Nephron (organoid): ENCODE results near the gene LRBA.
"Not testable (repeated sequence)": the region's sequence is repeated elsewhere in the genome, so short reads cannot be mapped to it uniquely, and the experiment has no call there.

Experiments used
- H3K27ac Mint-ChIP-seq, 3 experiments: 2 replicates each; pipeline ENCODE4 v1.8.0; 2020; ENCODE audit warnings: mixed read lengths in 3 of 3, mild to moderate bottlenecking in 2 of 3, moderate library complexity in 1 of 3
- H3K27me3 Mint-ChIP-seq: 2 replicates; pipeline ENCODE4 v1.8.0; 2021; ENCODE audit warnings: low read depth, mild to moderate bottlenecking, moderate library complexity, mixed read lengths
- H3K36me3 Mint-ChIP-seq: 2 replicates; pipeline ENCODE4 v1.8.0; 2020; ENCODE audit warnings: low read depth, mixed read lengths
- H3K4me1 Mint-ChIP-seq: 2 replicates; pipeline ENCODE4 v1.8.0; 2020; ENCODE audit warnings: mixed read lengths
- H3K4me3 Mint-ChIP-seq, 3 experiments: 2 replicates each; pipeline ENCODE4 v1.8.0; 2020; ENCODE audit warnings: mild to moderate bottlenecking in 3 of 3, mixed read lengths in 3 of 3, moderate library complexity in 2 of 3
- H3K9me3 Mint-ChIP-seq: 2 replicates; pipeline ENCODE4 v1.8.0; 2020; ENCODE audit warnings: mixed read lengths
- TF ChIP-seq, protein P1 (sequence below), 3 experiments: fragments of 200-600 bp; sonication (generic); IDR thresholded peaks; one replicate each; pipeline ENCODE4 v1.5.0; 2021; ENCODE audit warnings: antibody characterized with exemption in 3 of 3; ENCODE audit not compliant: unreplicated experiment in 3 of 3

Gene LRBA

DNA sequence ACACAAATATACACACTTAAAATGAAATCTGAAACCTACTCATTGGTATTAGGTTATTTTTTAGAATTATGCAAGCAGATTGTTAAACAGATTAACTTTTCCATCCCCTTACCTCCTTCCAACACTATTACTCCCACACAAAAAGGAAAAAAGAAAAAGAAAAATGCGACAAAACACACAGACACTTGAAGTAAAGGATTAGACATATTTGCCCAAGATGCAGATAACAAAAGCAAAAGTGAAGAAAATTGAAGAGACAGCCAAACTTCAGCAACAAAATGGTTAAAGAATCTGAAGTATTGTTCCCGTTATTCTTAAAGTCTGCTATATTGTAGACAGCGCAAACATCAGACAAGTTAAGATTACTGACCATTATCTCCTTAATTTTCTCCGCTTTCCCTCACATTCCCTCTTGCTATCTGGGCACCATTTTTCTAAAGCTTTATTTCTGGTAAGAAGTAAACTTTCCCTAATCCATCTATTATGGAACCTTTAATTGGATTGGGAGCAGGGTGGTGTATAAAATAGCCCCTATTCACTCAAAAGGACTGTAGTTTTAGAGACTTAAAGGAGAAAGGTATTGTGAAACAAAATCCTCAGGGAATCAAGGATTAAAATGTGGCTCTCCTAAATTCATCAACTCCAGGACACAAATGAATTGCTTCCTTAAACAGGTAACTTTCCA lies 467.8 kb downstream of the LRBA start:
- TF ChIP-seq, protein P1, sequence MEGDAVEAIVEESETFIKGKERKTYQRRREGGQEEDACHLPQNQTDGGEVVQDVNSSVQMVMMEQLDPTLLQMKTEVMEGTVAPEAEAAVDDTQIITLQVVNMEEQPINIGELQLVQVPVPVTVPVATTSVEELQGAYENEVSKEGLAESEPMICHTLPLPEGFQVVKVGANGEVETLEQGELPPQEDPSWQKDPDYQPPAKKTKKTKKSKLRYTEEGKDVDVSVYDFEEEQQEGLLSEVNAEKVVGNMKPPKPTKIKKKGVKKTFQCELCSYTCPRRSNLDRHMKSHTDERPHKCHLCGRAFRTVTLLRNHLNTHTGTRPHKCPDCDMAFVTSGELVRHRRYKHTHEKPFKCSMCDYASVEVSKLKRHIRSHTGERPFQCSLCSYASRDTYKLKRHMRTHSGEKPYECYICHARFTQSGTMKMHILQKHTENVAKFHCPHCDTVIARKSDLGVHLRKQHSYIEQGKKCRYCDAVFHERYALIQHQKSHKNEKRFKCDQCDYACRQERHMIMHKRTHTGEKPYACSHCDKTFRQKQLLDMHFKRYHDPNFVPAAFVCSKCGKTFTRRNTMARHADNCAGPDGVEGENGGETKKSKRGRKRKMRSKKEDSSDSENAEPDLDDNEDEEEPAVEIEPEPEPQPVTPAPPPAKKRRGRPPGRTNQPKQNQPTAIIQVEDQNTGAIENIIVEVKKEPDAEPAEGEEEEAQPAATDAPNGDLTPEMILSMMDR (IDR thresholded peaks at IDR 0.05; ENCODE audit: unreplicated experiment in 3 of 3), result no peak
- Mint-ChIP-seq H3K9me3 (peaks cover 2% of the 10 kb centered on the region), H3K27me3 (no peaks in the 10 kb centered on the region), H3K27ac (no peak overlapping the region), H3K36me3 (peaks cover 4% of the 10 kb centered on the region), H3K4me1 (no peaks in the 10 kb centered on the region), H3K4me3 (no peak overlapping the region)

DNA sequence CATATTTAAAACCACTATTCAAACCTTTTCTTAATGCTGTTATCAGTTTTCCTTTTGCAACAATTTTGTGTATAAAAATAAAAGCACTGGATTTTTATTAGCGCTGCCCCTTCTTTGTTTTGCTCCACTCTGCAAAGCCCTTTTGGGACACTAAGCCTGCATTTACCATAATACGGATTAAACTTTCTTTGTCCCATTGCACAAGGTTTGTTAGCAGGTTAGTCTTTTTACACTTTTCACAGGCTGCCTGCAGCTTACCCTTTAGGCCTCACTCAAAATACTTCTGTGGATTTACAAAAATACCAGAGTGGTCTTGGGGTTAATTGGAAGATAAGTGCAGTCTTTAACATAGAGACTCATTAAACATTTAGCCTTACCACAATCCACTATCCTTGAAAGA lies 468.8 kb downstream of the LRBA start:
- TF ChIP-seq, protein P1 (IDR thresholded peaks at IDR 0.05; ENCODE audit: unreplicated experiment in 3 of 3), result no peak
- H3K27me3 Mint-ChIP-seq, result no peaks in the 10 kb centered on the region
- H3K4me3 Mint-ChIP-seq, result no peak overlapping the region
- no peaks in the 10 kb centered on the region for H3K36me3 Mint-ChIP-seq
- no peak overlapping the region for H3K27ac Mint-ChIP-seq
- no peaks in the 10 kb centered on the region for H3K4me1 Mint-ChIP-seq
- no peaks in the 10 kb centered on the region for H3K9me3 Mint-ChIP-seq

DNA sequence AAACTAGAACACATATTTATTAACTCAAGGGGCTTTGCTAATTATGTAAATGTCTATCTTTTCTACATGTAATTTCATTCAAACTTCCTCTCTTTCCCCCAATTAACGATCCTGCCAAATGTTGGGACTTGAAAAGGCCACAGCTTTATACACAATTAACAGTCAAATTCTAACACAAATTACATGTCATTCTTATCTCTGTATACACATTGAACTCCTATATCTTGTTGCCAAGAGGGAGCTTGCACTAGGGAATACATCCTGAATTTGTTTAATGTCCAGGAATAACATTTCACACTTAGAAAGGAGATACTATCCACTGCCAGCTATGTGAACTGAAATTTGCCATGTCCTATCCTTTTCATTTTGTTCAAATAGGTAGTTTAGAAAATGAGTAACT lies 472.0 kb downstream of the LRBA start:
- Mint-ChIP-seq H3K4me3 (no peak overlapping the region), H3K36me3 (no peaks in the 10 kb centered on the region), H3K9me3 (no peaks in the 10 kb centered on the region), H3K27me3 (no peaks in the 10 kb centered on the region), H3K27ac (no peak overlapping the region), H3K4me1 (no peaks in the 10 kb centered on the region)
- TF ChIP-seq, protein P1 (IDR thresholded peaks at IDR 0.05; ENCODE audit: unreplicated experiment in 3 of 3), result no peak

DNA sequence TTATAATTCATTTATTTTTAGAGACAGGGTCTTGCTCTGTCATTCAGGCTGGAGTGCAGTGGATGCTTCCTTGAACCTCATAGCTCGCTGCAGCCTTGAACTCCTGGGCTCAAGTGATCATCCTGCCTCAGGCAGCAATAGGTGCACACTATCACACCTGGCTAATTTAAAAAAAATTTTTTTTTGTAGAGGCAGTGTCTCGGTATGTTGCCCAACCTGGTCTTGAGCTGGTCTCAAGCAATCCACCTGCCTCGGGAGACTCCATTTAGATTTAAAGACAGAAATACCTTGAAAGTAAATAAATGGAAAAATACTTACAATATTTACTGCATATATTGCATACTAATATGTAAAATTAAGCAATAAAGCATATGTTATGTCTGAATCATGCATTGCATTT lies 473.4 kb downstream of the LRBA start:
- Mint-ChIP-seq H3K27ac (no peak overlapping the region), H3K4me1 (no peaks in the 10 kb centered on the region), H3K36me3 (no peaks in the 10 kb centered on the region), H3K4me3 (no peak overlapping the region), H3K27me3 (no peaks in the 10 kb centered on the region), H3K9me3 (no peaks in the 10 kb centered on the region)
- TF ChIP-seq, protein P1 (IDR thresholded peaks at IDR 0.05; ENCODE audit: unreplicated experiment in 3 of 3), result no peak

DNA sequence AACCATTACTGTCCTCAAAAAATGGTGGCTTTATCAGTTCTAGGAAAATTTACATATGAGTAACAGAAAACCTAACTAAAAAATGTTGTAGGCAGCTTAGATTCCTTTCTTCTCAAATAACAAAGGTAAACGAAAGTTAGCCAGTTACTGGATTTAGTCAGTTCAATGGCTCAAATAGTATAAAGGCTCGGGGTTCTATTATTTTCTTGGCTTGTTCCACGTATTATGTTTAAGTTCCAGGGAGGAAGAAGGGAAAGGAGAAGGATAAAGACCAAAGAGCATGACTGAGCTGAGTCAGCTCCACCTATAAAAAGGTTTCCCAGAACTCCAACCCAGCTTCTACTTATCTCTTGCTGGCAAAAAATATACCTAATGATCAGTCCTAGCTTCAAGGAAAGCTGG lies 474.1 kb downstream of the LRBA start:
- Mint-ChIP-seq H3K4me3 (no peak overlapping the region), H3K36me3 (no peaks in the 10 kb centered on the region), H3K27ac (no peak overlapping the region), H3K4me1 (no peaks in the 10 kb centered on the region), H3K27me3 (no peaks in the 10 kb centered on the region), H3K9me3 (no peaks in the 10 kb centered on the region)
- TF ChIP-seq, protein P1 (IDR thresholded peaks at IDR 0.05; ENCODE audit: unreplicated experiment in 3 of 3), result no peak

DNA sequence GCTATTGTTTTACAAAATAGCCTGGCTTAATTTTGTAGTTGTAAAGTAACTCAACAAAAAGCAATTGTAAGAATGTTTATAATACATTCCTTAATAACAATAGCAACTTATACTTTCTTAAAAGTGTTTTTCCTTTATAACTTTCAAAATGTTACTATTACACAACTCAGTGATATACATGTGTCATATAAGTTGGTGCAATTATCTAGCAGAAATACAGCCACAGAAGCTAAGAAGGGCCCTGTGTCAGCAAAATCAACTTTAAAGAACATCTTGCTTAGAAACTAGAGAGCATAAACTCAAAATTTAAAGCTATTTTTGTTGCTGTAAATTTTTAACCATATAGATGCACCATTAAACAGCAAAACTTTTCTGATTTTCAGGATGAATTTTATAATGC lies 474.5 kb downstream of the LRBA start:
- TF ChIP-seq, protein P1 (IDR thresholded peaks at IDR 0.05; ENCODE audit: unreplicated experiment in 3 of 3), result no peak
- Mint-ChIP-seq H3K36me3 (no peaks in the 10 kb centered on the region), H3K4me1 (no peaks in the 10 kb centered on the region), H3K9me3 (no peaks in the 10 kb centered on the region), H3K27me3 (no peaks in the 10 kb centered on the region), H3K4me3 (no peak overlapping the region), H3K27ac (no peak overlapping the region)

DNA sequence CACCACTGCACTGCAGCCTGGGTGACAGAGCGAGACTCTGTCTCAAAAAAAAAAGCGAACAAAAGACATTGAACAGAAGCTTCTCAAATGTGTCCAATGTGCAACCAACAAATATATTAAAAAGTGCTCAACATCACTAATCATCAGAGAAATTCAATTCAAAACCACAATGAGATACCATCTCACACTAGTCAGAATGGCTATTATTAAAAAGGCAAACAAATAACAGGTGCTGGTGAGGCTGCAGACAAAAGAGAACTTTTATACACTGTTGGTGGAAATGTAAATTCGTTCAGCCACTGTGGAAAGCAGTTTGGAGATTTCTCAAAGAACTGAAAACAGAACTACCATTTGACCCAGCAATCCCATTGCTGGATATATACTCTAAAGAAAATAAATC lies 477.2 kb downstream of the LRBA start:
- not testable (repeated sequence) for H3K36me3 Mint-ChIP-seq, H3K9me3 Mint-ChIP-seq

More for the DNA sequence above, 477.2 kb downstream of the LRBA start:
- not testable (repeated sequence) for H3K27me3 Mint-ChIP-seq, H3K4me3 Mint-ChIP-seq, H3K4me1 Mint-ChIP-seq, H3K27ac Mint-ChIP-seq
